ENCODE data around the gene RNF180. TPM values are rescaled to one million over a fixed set of nuclear protein-coding genes. Genes with fewer than 3 reads are reported as not detected.

RNF180 gene, protein sequence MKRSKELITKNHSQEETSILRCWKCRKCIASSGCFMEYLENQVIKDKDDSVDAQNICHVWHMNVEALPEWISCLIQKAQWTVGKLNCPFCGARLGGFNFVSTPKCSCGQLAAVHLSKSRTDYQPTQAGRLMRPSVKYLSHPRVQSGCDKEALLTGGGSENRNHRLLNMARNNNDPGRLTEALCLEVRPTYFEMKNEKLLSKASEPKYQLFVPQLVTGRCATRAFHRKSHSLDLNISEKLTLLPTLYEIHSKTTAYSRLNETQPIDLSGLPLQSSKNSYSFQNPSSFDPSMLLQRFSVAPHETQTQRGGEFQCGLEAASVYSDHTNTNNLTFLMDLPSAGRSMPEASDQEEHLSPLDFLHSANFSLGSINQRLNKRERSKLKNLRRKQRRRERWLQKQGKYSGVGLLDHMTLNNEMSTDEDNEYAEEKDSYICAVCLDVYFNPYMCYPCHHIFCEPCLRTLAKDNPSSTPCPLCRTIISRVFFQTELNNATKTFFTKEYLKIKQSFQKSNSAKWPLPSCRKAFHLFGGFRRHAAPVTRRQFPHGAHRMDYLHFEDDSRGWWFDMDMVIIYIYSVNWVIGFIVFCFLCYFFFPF
- 1.6 and 7.4 TPM in 2 replicates for total RNA-seq (ENCODE audit: low replicate concordance)

DNA sequence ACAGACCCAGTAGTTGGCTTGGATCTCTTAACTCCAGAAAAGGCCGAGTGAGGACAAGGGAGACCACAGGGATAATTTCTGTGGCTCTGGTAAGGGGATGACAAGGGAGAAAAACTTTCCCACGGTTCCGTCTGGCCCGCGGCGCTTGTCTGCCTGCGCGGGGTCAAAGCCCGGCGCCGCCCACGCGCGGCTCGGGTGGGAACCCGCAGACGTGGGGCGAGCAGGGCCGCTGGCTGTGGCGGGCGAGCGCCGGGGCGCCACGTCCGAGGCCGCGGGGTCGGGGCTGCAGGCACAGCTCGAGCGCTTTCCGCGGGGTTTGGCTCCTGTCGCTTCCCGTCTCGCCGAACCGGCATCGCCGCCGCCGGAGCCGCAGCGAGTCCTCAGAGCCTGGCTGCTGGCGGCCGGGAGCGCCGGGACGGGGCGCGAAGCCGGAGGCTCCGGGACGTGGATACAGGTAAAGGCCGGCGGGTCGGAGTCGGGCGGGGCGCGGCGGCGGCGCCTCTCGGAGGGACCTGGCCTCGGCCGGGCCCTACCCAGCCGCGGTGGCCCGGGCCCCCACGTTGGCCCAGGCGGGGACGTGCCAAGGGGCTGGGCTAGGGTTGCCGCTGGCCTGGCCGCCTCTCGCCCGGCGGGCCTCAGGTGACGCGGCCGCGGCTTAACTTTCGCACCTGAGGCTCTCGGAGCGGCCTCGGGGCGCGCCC, at the start of gene RNF180:
RNF180 (plus strand) TSS at position 344 of the 701 bp plus-strand sequence. CDS start 34,965 bp downstream, outside the sequence.

Other genes starting within 250 kb of the RNF180 start
- not detected in 2 replicates for gene HTR1A, start 203.4 kb upstream of the RNF180 start, total RNA-seq (ENCODE audit: low replicate concordance)

Measured in smooth muscle cell of the coronary artery (primary cell).